Measurements from ENCODE around the gene PLAGL2. TPM values are rescaled to one million over a fixed set of nuclear protein-coding genes. Genes with fewer than 3 reads are reported as not detected.

PLAGL2 gene
- total and polyA plus RNA-seq, 2 of the 4 experiments (the other 2 are of a cell fraction): 2.9 to 7.7 TPM

DNA sequence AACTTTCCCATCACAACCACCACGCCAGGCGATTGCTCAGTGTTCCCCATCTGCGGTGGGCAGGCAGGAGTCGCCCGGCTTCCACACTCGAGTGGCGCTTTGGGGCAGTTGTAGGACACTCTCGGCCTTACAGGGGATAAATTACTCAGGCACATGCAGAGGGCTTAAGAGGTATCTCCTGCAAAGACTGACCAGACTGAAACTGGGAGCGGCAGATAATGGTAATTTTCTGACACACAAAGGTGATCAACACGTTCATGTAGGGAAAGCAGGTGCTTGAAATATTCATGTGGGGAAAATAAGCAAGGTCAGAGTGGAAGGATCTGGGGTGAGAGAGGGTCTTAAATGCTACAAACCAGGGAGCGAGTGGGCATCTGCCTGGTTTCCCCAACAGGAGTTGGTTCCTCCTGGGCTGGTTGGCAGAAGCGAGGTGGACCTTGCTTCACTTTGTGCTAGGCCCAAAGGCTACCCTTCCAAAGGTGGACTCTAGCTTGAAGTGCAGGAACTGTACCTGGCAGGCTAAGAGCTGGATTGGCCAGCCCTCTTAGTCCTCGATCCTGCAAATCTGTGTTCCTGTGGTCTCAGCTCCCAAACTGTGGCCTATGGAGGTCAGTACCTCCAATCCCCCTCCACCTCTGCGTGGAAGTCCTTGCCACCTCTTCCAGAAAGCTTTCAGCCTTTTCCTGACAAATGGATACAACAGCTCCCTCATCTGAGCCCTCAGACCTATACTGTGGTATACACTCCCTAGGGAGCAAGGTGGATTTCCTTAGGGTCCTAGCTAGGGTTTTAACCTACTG, 16.7 kb downstream of the PLAGL2 start (continued):
- no peak for TF ChIP-seq NFE2L2 (IDR thresholded peaks at IDR 0.05; ENCODE audit: low read depth, low read length)
- no peak for TF ChIP-seq RAD21 (IDR thresholded peaks at IDR 0.05; ENCODE audit: low read length)

DNA sequence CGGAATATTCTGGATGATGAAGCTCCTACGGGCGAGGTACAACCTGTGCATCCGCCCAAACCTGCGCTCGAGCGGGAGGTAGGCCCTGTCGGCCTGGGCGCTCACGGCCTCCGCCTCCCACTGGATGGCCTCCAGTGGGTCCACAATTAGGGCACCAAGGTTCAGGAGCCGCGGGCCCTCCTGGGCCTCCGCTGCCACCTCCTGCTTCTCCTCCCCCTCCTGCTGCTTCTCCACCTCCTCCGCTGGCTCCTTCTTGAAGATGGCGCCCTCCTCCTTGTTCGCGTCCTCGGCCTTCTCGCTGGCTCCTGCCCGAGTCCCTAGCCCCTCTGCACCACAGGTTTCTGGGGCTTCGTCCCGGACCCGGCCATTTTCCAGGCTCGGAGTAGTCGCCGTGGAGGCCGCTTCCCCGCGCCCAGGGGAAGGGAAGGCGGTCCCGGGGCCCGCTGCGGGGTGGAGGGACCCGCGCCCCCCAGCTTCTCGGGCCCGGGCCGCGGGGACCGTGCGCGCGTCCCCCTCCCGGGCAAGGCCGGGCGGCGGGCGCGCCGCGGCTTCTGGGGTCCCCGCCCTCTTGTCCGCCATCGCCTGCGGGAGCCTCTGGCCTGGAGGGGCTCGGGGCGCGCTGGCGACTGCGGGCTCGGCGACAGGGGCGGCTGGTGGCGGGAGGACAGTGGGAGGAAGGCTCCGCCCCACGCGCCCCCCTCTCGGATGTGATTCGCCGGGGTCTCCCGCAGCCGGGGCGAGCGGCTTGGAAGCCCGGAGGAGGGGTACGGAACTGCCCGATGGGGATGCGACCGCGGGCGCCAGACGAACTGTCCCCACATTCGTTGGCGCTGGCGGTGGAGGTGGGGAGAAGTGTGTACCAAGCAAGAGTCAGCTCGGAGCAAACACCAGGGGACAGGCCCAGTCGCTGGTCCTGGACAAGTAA, 17.6 kb downstream of the PLAGL2 start:
- H3K18ac ChIP-seq (ENCODE audit: low read depth, low read length): peak overlapping the region; percentile 82; the same call in 1 of the 2 replicates
- no peak overlapping the region for H2BK20ac ChIP-seq (ENCODE audit: low read depth, low read length)
- no peak overlapping the region for H3K56ac ChIP-seq (ENCODE audit: extremely low read depth, insufficient read depth, low read length)
- peak overlapping the region; percentile 73 for H3K23ac ChIP-seq (ENCODE audit: low read depth, low read length)
- peak overlapping the region; percentile 91 for H3K14ac ChIP-seq (replicated peaks; ENCODE audit: low read depth, low read length)
- H3K9me1 ChIP-seq (ENCODE audit: insufficient read depth, low read length): peaks cover 18% of the 10 kb centered on the region
- peak overlapping the region; percentile 87 for H3K4me2 ChIP-seq (ENCODE audit: low read depth, low read length)
- ChIA-PET CTCF (no interaction called here), POLR2A (ENCODE audit: unreplicated experiment) (no interaction called here)
- H4K8ac ChIP-seq (ENCODE audit: low read depth in 2 of 2, low read length in 2 of 2): peak overlapping the region; percentile 97 to 100
- H2AK5ac ChIP-seq (ENCODE audit: low read depth, low read length): peak overlapping the region; percentile 64
- peaks cover 5% of the 10 kb centered on the region; the same call in 1 of the 2 replicates for H3K36me3 ChIP-seq (ENCODE audit: control insufficient read depth, insufficient read depth, low read length)
- dilution Hi-C loops (cut with HindIII; ENCODE audit: low sequenced_read_pairs, unreplicated experiment) (no loop called here), in situ Hi-C loops (cut with MboI; ENCODE audit: low sequenced_read_pairs) (no loop called here), intact Hi-C loops (cut with micrococcal nuclease) (no loop called here)
- DNase-seq: peak; percentile 11
- peak overlapping the region; percentile 77 for H3K27ac ChIP-seq (ENCODE audit: insufficient read depth, low read length)
- H3K4me3 ChIP-seq (ENCODE audit: insufficient read depth, low read depth, low read length): peak overlapping the region; percentile 67
- H3K4ac ChIP-seq (ENCODE audit: low read depth, low read length): peak overlapping the region; percentile 88
- peaks cover 8% of the 10 kb centered on the region for H3K4me1 ChIP-seq (ENCODE audit: control insufficient read depth, insufficient read depth, low read length)
- 0 out of 3 replicates have a peak overlapping the region, but pooled peaks have one; percentile 41 for H2BK15ac ChIP-seq (ENCODE audit: low read depth, low read length)
- WGBS, 2 experiments (ENCODE audit: extremely low coverage in 2 of 2, insufficient read length in 1 of 2): 25% methylated on average over 23 of the region's 88 CpGs; no CpG with 5 or more reads in 1 of the 2 experiments
- no peaks in the 10 kb centered on the region for H3K9me3 ChIP-seq (ENCODE audit: control insufficient read depth, insufficient read depth, low read length)
- H2BK120ac ChIP-seq (ENCODE audit: low read depth, low read length): peak overlapping the region; percentile 59; the same call in 1 of the 2 replicates
- peaks cover 4 to 26% of the 10 kb centered on the region in 2 experiments; a peak in 2 of 4 replicates for H3K79me1 ChIP-seq (ENCODE audit: low read depth in 1 of 2, low read length in 2 of 2)
- H4K91ac ChIP-seq (ENCODE audit: insufficient read depth, low read depth, low read length): peak overlapping the region; percentile 73
- peak overlapping the region; percentile 93 for H3K9ac ChIP-seq (ENCODE audit: low read depth, low read length)
- ATAC-seq (ENCODE audit: low read depth): peak; percentile 68
- no TSS peak for BruUV-seq (replicated peaks)
- no peaks in the 10 kb centered on the region for H3K27me3 ChIP-seq (ENCODE audit: control insufficient read depth, insufficient read depth, low read length)
- H2AFZ ChIP-seq (replicated peaks; ENCODE audit: low read length, poor library complexity): peak overlapping the region; percentile 93
- no peaks in the 10 kb centered on the region for H4K20me1 ChIP-seq (ENCODE audit: insufficient read depth, low read length)
- H2BK5ac ChIP-seq (ENCODE audit: low read depth, low read length, poor library complexity, severe bottlenecking): peak overlapping the region; percentile 37
- H4K5ac ChIP-seq (ENCODE audit: low read depth, low read length): peak overlapping the region; percentile 93
- H2AK9ac ChIP-seq (replicated peaks; ENCODE audit: low read depth, low read length, poor library complexity): peak overlapping the region; percentile 90
- no peak for TF ChIP-seq MAFK (IDR thresholded peaks at IDR 0.05; ENCODE audit: low read depth, low read length)
- no peak for TF ChIP-seq RFX5 (IDR thresholded peaks at IDR 0.05; ENCODE audit: low read depth, low read length)
- TF ChIP-seq MXI1 (IDR thresholded peaks at IDR 0.05; ENCODE audit: borderline replicate concordance, low read depth, low read length): no peak
- TF ChIP-seq, protein P1, sequence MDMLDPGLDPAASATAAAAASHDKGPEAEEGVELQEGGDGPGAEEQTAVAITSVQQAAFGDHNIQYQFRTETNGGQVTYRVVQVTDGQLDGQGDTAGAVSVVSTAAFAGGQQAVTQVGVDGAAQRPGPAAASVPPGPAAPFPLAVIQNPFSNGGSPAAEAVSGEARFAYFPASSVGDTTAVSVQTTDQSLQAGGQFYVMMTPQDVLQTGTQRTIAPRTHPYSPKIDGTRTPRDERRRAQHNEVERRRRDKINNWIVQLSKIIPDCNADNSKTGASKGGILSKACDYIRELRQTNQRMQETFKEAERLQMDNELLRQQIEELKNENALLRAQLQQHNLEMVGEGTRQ (IDR thresholded peaks at IDR 0.05; ENCODE audit: low read depth, low read length): no peak
- TF ChIP-seq FOS (IDR thresholded peaks at IDR 0.05; ENCODE audit: low read depth, low read length): no peak
- no peak for TF ChIP-seq BHLHE40 (IDR thresholded peaks at IDR 0.05; ENCODE audit: low read depth, low read length)
- TF ChIP-seq, protein P2, sequence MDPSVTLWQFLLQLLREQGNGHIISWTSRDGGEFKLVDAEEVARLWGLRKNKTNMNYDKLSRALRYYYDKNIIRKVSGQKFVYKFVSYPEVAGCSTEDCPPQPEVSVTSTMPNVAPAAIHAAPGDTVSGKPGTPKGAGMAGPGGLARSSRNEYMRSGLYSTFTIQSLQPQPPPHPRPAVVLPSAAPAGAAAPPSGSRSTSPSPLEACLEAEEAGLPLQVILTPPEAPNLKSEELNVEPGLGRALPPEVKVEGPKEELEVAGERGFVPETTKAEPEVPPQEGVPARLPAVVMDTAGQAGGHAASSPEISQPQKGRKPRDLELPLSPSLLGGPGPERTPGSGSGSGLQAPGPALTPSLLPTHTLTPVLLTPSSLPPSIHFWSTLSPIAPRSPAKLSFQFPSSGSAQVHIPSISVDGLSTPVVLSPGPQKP (IDR thresholded peaks at IDR 0.05; ENCODE audit: borderline replicate concordance, low read depth, low read length): no peak
- no peak for TF ChIP-seq RAD21 (IDR thresholded peaks at IDR 0.05; ENCODE audit: low read length)
- TF ChIP-seq NFE2L2 (IDR thresholded peaks at IDR 0.05; ENCODE audit: low read depth, low read length): no peak
- TF ChIP-seq CHD1 (IDR thresholded peaks at IDR 0.05; ENCODE audit: low read depth, low read length): no peak

All from IMR-90 (cell line).